K562 (cell line): ENCODE data around the gene CLHC1. TPM values are rescaled to one million over a fixed set of nuclear protein-coding genes. Genes with fewer than 3 reads are reported as not detected.
A peak's percentile ranks its signal among the peaks of the same experiment; 100 is the strongest.

Experiments used
- ATAC-seq: fragments of 200-7000 bp; cut with Tn5 transposase; 3 replicates; pipeline ENCODE4 v1.9.1; 2020; ENCODE audit warnings: moderate library complexity
- BruUV-seq: library from RNA; stranded (reverse); fragments of 400-500 nt; replicated peaks from 2 replicates; lab custom pipeline; 2021; lab: Mats Ljungman, UMichigan
- CTCF ChIA-PET: fragments of 300-600 bp; formaldehyde crosslinking; extraction: SDS; loops from one replicate; lab custom pipeline; 2021; ENCODE audit warnings: low intra/inter-chr PET ratio; lab: Yijun Ruan, JAX
- POLR2A ChIA-PET: fragments of 300-600, 350-650 bp; sonication (Branson Sonifier 250); formaldehyde crosslinking; extraction: SDS; loops from one replicate; lab custom pipeline; 2021; ENCODE audit warnings: antibody characterized with exemption, inconsistent platforms; lab: Yijun Ruan, JAX
- DNase-seq, 4 experiments: peaks; one replicate each; pipeline versions ENCODE4 v3.0.0 to v3.0.0-alpha.2; 2011 to 2018; ENCODE audit warnings: low spot score in 3 of 4, mixed read lengths in 3 of 4; ENCODE audit errors: extremely low read depth in 1 of 4
- FAIRE-seq: peaks from 2 replicates; lab custom pipeline; 2011; peaks lifted over from hg19 to GRCh38; lab: Jason Lieb, UNC
- H2AFZ ChIP-seq: 2 replicates; pipeline ENCODE4 v1.6.0; 2011; ENCODE audit warnings: low read depth, low read length, control low read depth, inconsistent platforms
- H3K27ac ChIP-seq: fragments of 200-600 bp; 3 replicates; pipeline ENCODE4 v1.8.0; 2011; ENCODE audit warnings: low read depth, mild to moderate bottlenecking, control low read depth, inconsistent platforms, low read length, moderate library complexity, mixed read lengths; ENCODE audit errors: extremely low read depth
- H3K27me3 ChIP-seq, 2 experiments: fragments of 300-600 bp in 1 of 2; 2 replicates in 1 of 2; 3 replicates in 1 of 2; pipeline versions ENCODE4 v1.6.0 to v1.8.0; 2011; ENCODE audit warnings: inconsistent platforms in 2 of 2, low read length in 2 of 2, mild to moderate bottlenecking in 1 of 2, mixed read lengths in 1 of 2, moderate library complexity in 1 of 2; ENCODE audit not compliant: control insufficient read depth in 2 of 2, insufficient read depth in 2 of 2
- H3K36me3 ChIP-seq: fragments of 300-600 bp; 3 replicates; pipeline ENCODE4 v1.8.0; 2011; ENCODE audit warnings: mild to moderate bottlenecking, low read length, inconsistent platforms; ENCODE audit not compliant: control insufficient read depth, insufficient read depth
- H3K4me1 ChIP-seq, 2 experiments: fragments of 200-600 bp in 1 of 2; replicated peaks in 1 of 2; 2 replicates in 1 of 2; 3 replicates in 1 of 2; pipeline versions ENCODE4 v1.5.1 to v1.8.0; 2011; ENCODE audit warnings: inconsistent platforms in 2 of 2, low read length in 2 of 2, mild to moderate bottlenecking in 1 of 2, mixed read lengths in 1 of 2, moderate library complexity in 1 of 2; ENCODE audit not compliant: control insufficient read depth in 2 of 2, insufficient read depth in 2 of 2
- H3K4me2 ChIP-seq: 2 replicates; pipeline ENCODE4 v1.6.1; 2011; ENCODE audit warnings: low read length, control low read depth, inconsistent platforms, mixed read lengths; ENCODE audit not compliant: insufficient read depth
- H3K4me3 ChIP-seq: fragments of 200-600 bp; sonication (generic), shearing (Covaris generic); 2 replicates; pipeline ENCODE4 v1.5.1; 2016; ENCODE audit warnings: control low read depth, inconsistent platforms
- H3K79me2 ChIP-seq: fragments of 200-600 bp; 3 replicates; pipeline ENCODE4 v1.8.0; 2011; ENCODE audit warnings: low read length, inconsistent platforms; ENCODE audit not compliant: control insufficient read depth, insufficient read depth
- H3K9ac ChIP-seq, 2 experiments: 2 replicates each; pipeline versions ENCODE4 v1.6.0 to v1.6.1; 2011; ENCODE audit warnings: low read depth in 2 of 2, low read length in 2 of 2, control low read depth in 1 of 2, inconsistent platforms in 1 of 2, mild to moderate bottlenecking in 1 of 2, mixed read lengths in 1 of 2; ENCODE audit not compliant: insufficient read depth in 1 of 2
- H3K9me1 ChIP-seq: one replicate; pipeline ENCODE4 v1.6.0; 2011; ENCODE audit warnings: inconsistent platforms, mild to moderate bottlenecking, low read length, moderate library complexity; ENCODE audit not compliant: control insufficient read depth, insufficient read depth
- H3K9me3 ChIP-seq: replicated peaks from 2 replicates; pipeline ENCODE4 v1.5.1; 2011; ENCODE audit warnings: low read depth, low read length, inconsistent platforms; ENCODE audit not compliant: control insufficient read depth, insufficient read depth
- H4K20me1 ChIP-seq: replicated peaks from 2 replicates; pipeline ENCODE4 v1.6.1; 2011; ENCODE audit warnings: low read length, inconsistent platforms, mixed read lengths; ENCODE audit not compliant: control insufficient read depth, insufficient read depth
- GABPB2 ChIP-seq: fragments of 250-450 bp; sonication (Bioruptor Pico); conservative IDR thresholded peaks from 2 replicates; pipeline ENCODE4 v1.5.1; 2021; ENCODE audit warnings: mild to moderate bottlenecking
- LCOR ChIP-seq: sonication (generic); formaldehyde crosslinking; IDR thresholded peaks from 2 replicates; pipeline ENCODE4 v1.8.0; 2022; ENCODE audit warnings: mild to moderate bottlenecking, missing genetic modification reagents
- MTA3 ChIP-seq: fragments of 450-650 bp; formaldehyde crosslinking; IDR thresholded peaks from 2 replicates; pipeline ENCODE4 v1.6.1; 2017; ENCODE audit warnings: mild to moderate bottlenecking, borderline replicate concordance
- POLR3A ChIP-seq: IDR thresholded peaks from 2 replicates; pipeline ENCODE4 v1.6.1; 2011; ENCODE audit warnings: borderline replicate concordance, mild to moderate bottlenecking, moderate library complexity; ENCODE audit not compliant: insufficient read length, insufficient read depth; ENCODE audit errors: extremely low read depth
- RBFOX2 ChIP-seq: fragments of 200-400 bp; formaldehyde crosslinking; IDR thresholded peaks from 2 replicates; pipeline ENCODE4 v1.6.1; 2017; ENCODE audit warnings: low read depth, mild to moderate bottlenecking, low read length, moderate library complexity
- RBM34 ChIP-seq: fragments of 200-400 bp; formaldehyde crosslinking; IDR thresholded peaks from 2 replicates; pipeline ENCODE4 v1.6.1; 2018; ENCODE audit warnings: low read length, borderline replicate concordance; ENCODE audit not compliant: insufficient read depth
- SMAD4 ChIP-seq: fragments of 250-450 bp; sonication (Bioruptor Pico); conservative IDR thresholded peaks from 2 replicates; pipeline ENCODE4 v1.8.0; 2021; ENCODE audit warnings: inconsistent platforms, mild to moderate bottlenecking, moderate library complexity
- SMC3 ChIP-seq: conservative IDR thresholded peaks from 2 replicates; pipeline ENCODE4 v1.6.1; 2011; ENCODE audit warnings: low read depth, low read length, improper control_type of control experiment; ENCODE audit not compliant: insufficient read depth
- ZSCAN29 ChIP-seq: fragments of 450-650 bp; IDR thresholded peaks from 2 replicates; pipeline ENCODE4 v1.6.1; 2017
- WGBS: fragments of 100-300 bp; shearing (Covaris generic); methylation state at CpG from one replicate; pipeline ENCODE4 v1.1.6; 2016; ENCODE audit warnings: low coverage, mixed read lengths; ENCODE audit not compliant: insufficient coverage; ENCODE audit errors: missing lambda C conversion rate; 5-methylcytosine and 5-hydroxymethylcytosine counted together
- in situ Hi-C: fragments of 300-500 bp; cut with MboI; formaldehyde crosslinking; loops from 4 replicates; pipeline ENCODE4 v1.15.0; 2018; ENCODE audit warnings: inconsistent platforms, mixed read lengths
- intact Hi-C: fragments of 100-400 bp; cut with micrococcal nuclease; formaldehyde crosslinking; loops from 2 replicates; pipeline ENCODE4 v1.14.2; 2022
- polyA plus RNA-seq, 8 experiments: library from polyadenylated mRNA; depleted of rRNA in 4 of 8; stranded (reverse) in 5 of 8; unstranded in 3 of 8; fragments of >200 nt; fragmentation: Nextera tagmentation in 2 of 8; fragmentation: Illumina TruSeq in 1 of 8; extraction: Ambion mirVana in 2 of 8; extraction: Trizol in 1 of 8; gene quantifications; 2 replicates each; pipeline versions ENCODE4 v1.2.1 to v1.2.3, GENCODE V29; 2011 to 2014; ENCODE audit warnings: inconsistent platforms in 1 of 8, missing spikeins in 1 of 8
- total RNA-seq, 7 experiments: library from RNA; depleted of rRNA in 6 of 7; stranded (reverse); fragments of >200 nt in 6 of 7; fragmentation: Illumina TruSeq in 2 of 7; extraction: Trizol in 2 of 7; gene quantifications; 2 replicates each; pipeline versions ENCODE4 v1.2.1 to v1.2.3, GENCODE V29; 2011 to 2021; ENCODE audit warnings: low replicate concordance in 1 of 7
- TF ChIP-seq, protein P1 (sequence below): fragments of 250-450 bp; sonication (Bioruptor Pico); IDR thresholded peaks from 2 replicates; pipeline ENCODE4 v1.8.0; 2022; ENCODE audit warnings: moderate library complexity, mild to moderate bottlenecking, inconsistent platforms
- TF ChIP-seq, protein P2 (sequence below): sonication (generic); formaldehyde crosslinking; IDR thresholded peaks from 2 replicates; pipeline ENCODE4 v1.8.1; 2023; ENCODE audit warnings: mild to moderate bottlenecking, missing genetic modification reagents
- TF ChIP-seq, protein P3 (sequence below): fragments of 450-650 bp; formaldehyde crosslinking; IDR thresholded peaks from 2 replicates; pipeline ENCODE4 v1.4.0; 2020; ENCODE audit warnings: mild to moderate bottlenecking, moderate library complexity
- TF ChIP-seq, protein P4 (sequence below): fragments of 450-650 bp; IDR thresholded peaks from 2 replicates; pipeline ENCODE4 v1.6.1; 2016; ENCODE audit warnings: low read depth, mild to moderate bottlenecking, moderate library complexity
- TF ChIP-seq, protein P5 (sequence below): sonication (generic); IDR thresholded peaks from 2 replicates; pipeline ENCODE4 v1.6.1; 2016

Gene CLHC1
- total and polyA plus RNA-seq, 9 of the 15 experiments (the other 6 are each of a cell fraction or from before 2014, with no cell fraction given), result 3.7 to 14.3 (median 8.6) TPM

DNA sequence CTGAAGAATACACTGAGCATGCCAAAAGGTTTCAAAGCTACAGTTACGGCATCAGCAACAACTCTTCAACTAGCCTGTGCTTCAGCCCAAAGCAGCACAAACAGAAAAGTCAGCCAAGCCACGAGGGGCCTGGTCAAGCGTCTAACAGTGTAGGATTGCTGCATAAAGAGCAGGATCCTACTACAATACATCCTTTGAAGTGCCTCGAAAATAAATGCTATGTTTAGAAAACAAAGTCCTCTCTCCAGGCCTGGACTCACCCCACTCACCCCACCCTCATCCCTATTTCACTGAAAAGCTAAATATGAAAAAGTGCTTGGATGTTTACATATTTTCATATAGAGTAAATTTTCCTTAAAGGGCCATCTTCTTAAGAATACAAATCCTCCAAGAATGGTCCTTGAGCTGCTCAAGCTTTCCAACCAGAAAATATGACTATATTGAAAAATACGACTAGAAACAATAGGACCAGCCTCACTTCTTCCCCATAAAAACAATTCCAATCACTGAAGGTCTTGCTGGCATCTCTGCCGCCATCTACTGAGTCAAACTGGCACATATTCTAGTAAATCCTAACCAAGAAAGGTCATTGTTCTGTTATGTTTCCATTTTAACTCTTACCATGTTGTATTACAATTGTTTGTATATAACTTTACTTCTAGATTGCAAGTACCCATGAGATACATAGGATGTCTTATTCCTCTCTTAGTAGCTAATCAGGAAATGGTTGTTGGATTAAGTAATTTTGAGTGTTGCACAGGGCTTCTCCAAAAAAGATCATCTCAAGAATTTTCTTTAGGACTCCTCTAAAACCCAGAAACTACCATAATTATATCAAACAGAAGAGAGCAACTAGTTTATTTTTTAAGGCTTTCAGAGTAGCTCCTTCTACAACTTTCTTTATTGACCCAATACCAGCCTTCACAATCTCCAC is 63.6 kb downstream of the CLHC1 start:
- peak; percentile 85 for FAIRE-seq
- 36% methylated on average over 6 of the region's 6 CpGs for WGBS
- intact Hi-C loops, result loop anchor here (1.0 to 5.0 kb wide), 6 partner anchors 51 to 268 kb away; no protein-coding TSS in a partner anchor
- no peaks in the 10 kb centered on the region for H3K36me3 ChIP-seq
- H3K4me3 ChIP-seq, result no peak overlapping the region
- H3K27me3 ChIP-seq, result no peaks in the 10 kb centered on the region
- peaks cover 4 to 19% of the 10 kb centered on the region in 2 experiments; a peak in 3 of 5 replicates for H3K4me1 ChIP-seq
- H4K20me1 ChIP-seq, result no peaks in the 10 kb centered on the region
- DNase-seq, result peak in 2 of 4 experiments; percentile 53 to 67
- ChIA-PET CTCF (interaction anchor here (0.5 to 2.9 kb wide), 5 partner anchors 34 to 274 kb away, joined by 3 to 17 read pairs (median 4); partner anchors contain the start of gene RTN4), POLR2A (interaction anchor here (0.9 to 2.9 kb wide), 12 partner anchors 10 to 154 kb away, joined by 3 to 19 read pairs (median 5); partner anchors contain the start of gene RTN4)
- peak; percentile 63 for ATAC-seq
- H3K9ac ChIP-seq, result no peak overlapping the region; a peak in 1 of 4 replicates
- H3K9me1 ChIP-seq, result no peaks in the 10 kb centered on the region
- H3K27ac ChIP-seq, result no peak overlapping the region; the same call in 2 of the 3 replicates
- H2AFZ ChIP-seq, result no peak overlapping the region
- H3K9me3 ChIP-seq, result no peaks in the 10 kb centered on the region
- in situ Hi-C loops, result loop anchor here (10.0 kb wide), 1 partner anchor 264 kb away; no protein-coding TSS in a partner anchor
- no TSS peak for BruUV-seq
- H3K79me2 ChIP-seq, result no peaks in the 10 kb centered on the region
- H3K4me2 ChIP-seq, result no peak overlapping the region
- TF ChIP-seq RBM34, result no peak
- no peak for TF ChIP-seq POLR3A
- TF ChIP-seq MTA3, result no peak
- 0 out of 2 replicates have a peak, but pooled peaks have one; percentile 19 for TF ChIP-seq SMAD4
- TF ChIP-seq RBFOX2, result no peak
- TF ChIP-seq, protein P1, sequence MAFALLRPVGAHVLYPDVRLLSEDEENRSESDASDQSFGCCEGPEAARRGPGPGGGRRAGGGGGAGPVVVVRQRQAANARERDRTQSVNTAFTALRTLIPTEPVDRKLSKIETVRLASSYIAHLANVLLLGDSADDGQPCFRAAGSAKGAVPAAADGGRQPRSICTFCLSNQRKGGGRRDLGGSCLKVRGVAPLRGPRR (CRISPR knock-in tag), result 0 out of 2 replicates have a peak, but pooled peaks have one; percentile 28
- TF ChIP-seq LCOR (CRISPR knock-in tag), result no peak
- TF ChIP-seq, protein P2, sequence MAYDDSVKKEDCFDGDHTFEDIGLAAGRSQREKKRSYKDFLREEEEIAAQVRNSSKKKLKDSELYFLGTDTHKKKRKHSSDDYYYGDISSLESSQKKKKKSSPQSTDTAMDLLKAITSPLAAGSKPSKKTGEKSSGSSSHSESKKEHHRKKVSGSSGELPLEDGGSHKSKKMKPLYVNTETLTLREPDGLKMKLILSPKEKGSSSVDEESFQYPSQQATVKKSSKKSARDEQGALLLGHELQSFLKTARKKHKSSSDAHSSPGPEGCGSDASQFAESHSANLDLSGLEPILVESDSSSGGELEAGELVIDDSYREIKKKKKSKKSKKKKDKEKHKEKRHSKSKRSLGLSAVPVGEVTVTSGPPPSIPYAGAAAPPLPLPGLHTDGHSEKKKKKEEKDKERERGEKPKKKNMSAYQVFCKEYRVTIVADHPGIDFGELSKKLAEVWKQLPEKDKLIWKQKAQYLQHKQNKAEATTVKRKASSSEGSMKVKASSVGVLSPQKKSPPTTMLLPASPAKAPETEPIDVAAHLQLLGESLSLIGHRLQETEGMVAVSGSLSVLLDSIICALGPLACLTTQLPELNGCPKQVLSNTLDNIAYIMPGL, result no peak
- TF ChIP-seq, protein P3, sequence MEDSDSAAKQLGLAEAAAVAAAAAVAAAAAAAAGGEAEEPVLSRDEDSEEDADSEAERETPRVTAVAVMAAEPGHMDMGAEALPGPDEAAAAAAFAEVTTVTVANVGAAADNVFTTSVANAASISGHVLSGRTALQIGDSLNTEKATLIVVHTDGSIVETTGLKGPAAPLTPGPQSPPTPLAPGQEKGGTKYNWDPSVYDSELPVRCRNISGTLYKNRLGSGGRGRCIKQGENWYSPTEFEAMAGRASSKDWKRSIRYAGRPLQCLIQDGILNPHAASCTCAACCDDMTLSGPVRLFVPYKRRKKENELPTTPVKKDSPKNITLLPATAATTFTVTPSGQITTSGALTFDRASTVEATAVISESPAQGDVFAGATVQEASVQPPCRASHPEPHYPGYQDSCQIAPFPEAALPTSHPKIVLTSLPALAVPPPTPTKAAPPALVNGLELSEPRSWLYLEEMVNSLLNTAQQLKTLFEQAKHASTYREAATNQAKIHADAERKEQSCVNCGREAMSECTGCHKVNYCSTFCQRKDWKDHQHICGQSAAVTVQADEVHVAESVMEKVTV, result peak; percentile 84
- peak; percentile 70; the same call in 1 of the 2 replicates for TF ChIP-seq SMC3
- TF ChIP-seq, protein P4, sequence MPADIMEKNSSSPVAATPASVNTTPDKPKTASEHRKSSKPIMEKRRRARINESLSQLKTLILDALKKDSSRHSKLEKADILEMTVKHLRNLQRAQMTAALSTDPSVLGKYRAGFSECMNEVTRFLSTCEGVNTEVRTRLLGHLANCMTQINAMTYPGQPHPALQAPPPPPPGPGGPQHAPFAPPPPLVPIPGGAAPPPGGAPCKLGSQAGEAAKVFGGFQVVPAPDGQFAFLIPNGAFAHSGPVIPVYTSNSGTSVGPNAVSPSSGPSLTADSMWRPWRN, result no peak
- TF ChIP-seq ZSCAN29, result no peak
- TF ChIP-seq GABPB2 (CRISPR knock-in tag), result no peak
- TF ChIP-seq, protein P5, sequence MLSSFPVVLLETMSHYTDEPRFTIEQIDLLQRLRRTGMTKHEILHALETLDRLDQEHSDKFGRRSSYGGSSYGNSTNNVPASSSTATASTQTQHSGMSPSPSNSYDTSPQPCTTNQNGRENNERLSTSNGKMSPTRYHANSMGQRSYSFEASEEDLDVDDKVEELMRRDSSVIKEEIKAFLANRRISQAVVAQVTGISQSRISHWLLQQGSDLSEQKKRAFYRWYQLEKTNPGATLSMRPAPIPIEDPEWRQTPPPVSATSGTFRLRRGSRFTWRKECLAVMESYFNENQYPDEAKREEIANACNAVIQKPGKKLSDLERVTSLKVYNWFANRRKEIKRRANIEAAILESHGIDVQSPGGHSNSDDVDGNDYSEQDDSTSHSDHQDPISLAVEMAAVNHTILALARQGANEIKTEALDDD, result peak; percentile 23; the same call in 1 of the 2 replicates
